Activated CD8-positive, alpha-beta memory T cell treated with anti-CD3 and anti-CD28 coated beads for 4 hours (primary cell): ENCODE measurements around the gene CA14.
A peak's percentile ranks its signal among the peaks of the same experiment; 100 is the strongest.
"Not testable (repeated sequence)": the region's sequence is repeated elsewhere in the genome, so short reads cannot be mapped to it uniquely, and the experiment has no call there.

Source experiments
- DNase-seq, 2 donors: peaks; one replicate each; pipeline ENCODE4 v3.0.0-alpha.2; 2020; ENCODE audit warnings: low read depth in 2 of 2

CA14 gene

GRCh38 chr1:150280138-150280707 is 22.6 kb downstream of the CA14 start:
- DNase-seq, result no peak

- DNase-seq, result peak; percentile 42 to 43
These were observed 23.7 kb downstream of the CA14 start for GRCh38 chr1:150281221-150281757.

GRCh38 chr1:150281758-150282557 is 24.4 kb downstream of the CA14 start, which contains the start of gene CIART:
Gene CIART, plus strand, starts transcription at chr1:150282554. Its CDS starts 714 bp downstream, at chr1:150283268.
- peak; percentile 60 to 83 for DNase-seq

GRCh38 chr1:150282558-150282958 is 25.0 kb downstream of the CA14 start:
- no peak for DNase-seq

GRCh38 chr1:150283260-150283659 is 25.7 kb downstream of the CA14 start:
- no peak for DNase-seq

GRCh38 chr1:150288382-150288781 is 30.8 kb downstream of the CA14 start:
- no peak for DNase-seq

GRCh38 chr1:150288822-150289221 is 31.2 kb downstream of the CA14 start:
- DNase-seq, result no peak

GRCh38 chr1:150293433-150294253 is 36.1 kb downstream of the CA14 start, which contains the start of gene MRPS21:
Gene MRPS21, plus strand, starts transcription at chr1:150293861. Its CDS starts 506 bp downstream, at chr1:150294367.
- peak; percentile 60 to 80 for DNase-seq

GRCh38 chr1:150295476-150295875 is 37.9 kb downstream of the CA14 start:
- DNase-seq, result no peak

GRCh38 chr1:150299716-150300115 is 42.1 kb downstream of the CA14 start:
- DNase-seq, result no peak

- DNase-seq, result no peak
These were observed 44.8 kb downstream of the CA14 start for GRCh38 chr1:150302338-150302737.

GRCh38 chr1:150302902-150303301 is 45.3 kb downstream of the CA14 start:
- no peak for DNase-seq

- not testable (repeated sequence) for DNase-seq
These were observed 51.0 kb downstream of the CA14 start for GRCh38 chr1:150308585-150308984.

- no peak for DNase-seq
These were observed 52.4 kb downstream of the CA14 start for GRCh38 chr1:150309758-150310508.

GRCh38 chr1:150311762-150312161 is 54.2 kb downstream of the CA14 start:
- no peak for DNase-seq
